PC-3 (cell line): ENCODE results near the gene ELL2. TPM values are rescaled to one million over a fixed set of nuclear protein-coding genes. Genes with fewer than 3 reads are reported as not detected.

Source experiments
- ATAC-seq: fragments of 200-7000 bp; cut with Tn5 transposase; 2 replicates; pipeline ENCODE4 v1.9.1; 2020; ENCODE audit warnings: mild to moderate bottlenecking, moderate library complexity
- BruUV-seq: library from RNA; stranded (reverse); fragments of 400-500 nt; replicated peaks from 2 replicates; lab custom pipeline; 2021; lab: Mats Ljungman, UMichigan
- CTCF ChIA-PET: fragments of 300-600 bp; sonication (Branson Sonifier 250); formaldehyde crosslinking; loops from one replicate; lab custom pipeline; 2022; ENCODE audit warnings: antibody characterized with exemption; lab: Charles Lee
- POLR2A ChIA-PET: fragments of 300-600 bp; sonication (Branson Sonifier 250); formaldehyde crosslinking; loops from one replicate; lab custom pipeline; 2022; ENCODE audit warnings: antibody characterized with exemption; ENCODE audit not compliant: unreplicated experiment; lab: Charles Lee
- DNase-seq: peaks from one replicate; pipeline ENCODE4 v3.0.0-alpha.2; 2015
- H2AFZ ChIP-seq: fragments of 300-600 bp; sonication (generic); 2 replicates; pipeline ENCODE4 v1.6.0; 2016; ENCODE audit warnings: antibody characterized with exemption, low read length
- H3F3A ChIP-seq: fragments of 300-600 bp; sonication (generic); one replicate; pipeline ENCODE4 v1.6.0; 2017; ENCODE audit warnings: antibody characterized with exemption, low read length, control low read depth, mild to moderate bottlenecking; ENCODE audit not compliant: unreplicated experiment
- H3K27ac ChIP-seq: fragments of 300-600 bp; sonication (generic); 2 replicates; pipeline ENCODE4 v1.5.1; 2016; ENCODE audit warnings: mild to moderate bottlenecking, low read length
- H3K27me3 ChIP-seq: fragments of 300-600 bp; sonication (generic); 2 replicates; pipeline ENCODE4 v1.6.1; 2016; ENCODE audit warnings: low read length, mixed read lengths
- H3K36me3 ChIP-seq: fragments of 300-600 bp; sonication (generic); 2 replicates; pipeline ENCODE4 v1.6.1; 2016; ENCODE audit warnings: low read depth, mixed run types, low read length, mixed read lengths
- H3K4me1 ChIP-seq: fragments of 300-600 bp; sonication (generic); 2 replicates; pipeline ENCODE4 v1.5.1; 2016; ENCODE audit warnings: low read length; ENCODE audit not compliant: insufficient read depth
- H3K4me2 ChIP-seq: fragments of 300-600 bp; sonication (generic); 2 replicates; pipeline ENCODE4 v1.6.0; 2016; ENCODE audit warnings: low read length
- H3K4me3 ChIP-seq: fragments of 300-600 bp; sonication (generic); 2 replicates; pipeline ENCODE4 v1.5.1; 2016; ENCODE audit warnings: mild to moderate bottlenecking, low read length, mixed read lengths
- H3K79me2 ChIP-seq: fragments of 300-600 bp; sonication (generic); 2 replicates; pipeline ENCODE4 v1.6.1; 2017; ENCODE audit warnings: low read length, mixed read lengths
- H3K9ac ChIP-seq: fragments of 300-600 bp; sonication (generic); 2 replicates; pipeline ENCODE4 v1.6.0; 2016; ENCODE audit warnings: mild to moderate bottlenecking, low read length
- H3K9me2 ChIP-seq: fragments of 300-600 bp; sonication (generic); replicated peaks from 2 replicates; pipeline ENCODE4 v1.6.1; 2016; ENCODE audit warnings: mixed run types, low read length, mixed read lengths
- H3K9me3 ChIP-seq: fragments of 300-600 bp; sonication (generic); 2 replicates; pipeline ENCODE4 v1.6.1; 2016; ENCODE audit warnings: low read length, mixed read lengths
- H4K20me1 ChIP-seq: fragments of 300-600 bp; sonication (generic); 2 replicates; pipeline ENCODE4 v1.6.1; 2016; ENCODE audit warnings: low read length, mixed read lengths
- EZH2 ChIP-seq: fragments of 300-600 bp; sonication (generic); IDR thresholded peaks from one replicate; pipeline ENCODE4 v1.6.1; 2017; ENCODE audit warnings: antibody characterized with exemption, mild to moderate bottlenecking, low read length; ENCODE audit not compliant: unreplicated experiment
- EZH2phosphoT487 ChIP-seq: fragments of 300-600 bp; sonication (generic); IDR thresholded peaks from 2 replicates; pipeline ENCODE4 v1.6.1; 2018; ENCODE audit warnings: mild to moderate bottlenecking, antibody characterized with exemption, low read length, borderline replicate concordance
- intact Hi-C: fragments of 100-400 bp; cut with micrococcal nuclease; formaldehyde crosslinking; loops from 2 replicates; pipeline ENCODE4 v1.9.0; 2023
- total RNA-seq: library from RNA; depleted of rRNA; stranded (reverse); fragments of >200 nt; gene quantifications from 2 replicates; pipeline ENCODE4 v1.2.3, GENCODE V29; 2014
- TF ChIP-seq, protein P1 (sequence below): fragments of 300-600 bp; sonication (generic); conservative IDR thresholded peaks from 2 replicates; pipeline ENCODE4 v1.5.1; 2017; ENCODE audit warnings: antibody characterized with exemption, low read depth, mild to moderate bottlenecking, low read length

ELL2 gene
- total RNA-seq, 1 experiment from 2014 or later = 72.2 TPM

DNA sequence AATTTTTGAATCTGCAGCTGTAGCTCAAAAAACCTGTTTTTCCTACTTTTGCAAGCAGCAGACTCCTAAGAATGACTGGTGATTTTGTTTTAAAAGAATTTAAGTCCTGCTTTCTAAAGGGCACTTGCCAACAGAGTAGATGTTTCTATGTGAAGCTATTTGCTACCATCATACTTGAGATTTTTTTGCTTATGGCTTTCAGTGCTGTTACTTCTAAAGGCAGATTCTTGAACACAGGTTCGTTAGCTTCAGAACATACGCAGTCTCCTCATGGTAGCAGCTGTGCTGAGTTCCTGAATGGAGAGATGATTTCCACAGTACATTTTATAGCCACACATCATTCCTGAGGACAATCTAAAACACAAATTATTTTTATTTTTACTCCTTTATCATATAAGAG, 24.4 kb upstream of the ELL2 start:
- TF ChIP-seq, protein P1, sequence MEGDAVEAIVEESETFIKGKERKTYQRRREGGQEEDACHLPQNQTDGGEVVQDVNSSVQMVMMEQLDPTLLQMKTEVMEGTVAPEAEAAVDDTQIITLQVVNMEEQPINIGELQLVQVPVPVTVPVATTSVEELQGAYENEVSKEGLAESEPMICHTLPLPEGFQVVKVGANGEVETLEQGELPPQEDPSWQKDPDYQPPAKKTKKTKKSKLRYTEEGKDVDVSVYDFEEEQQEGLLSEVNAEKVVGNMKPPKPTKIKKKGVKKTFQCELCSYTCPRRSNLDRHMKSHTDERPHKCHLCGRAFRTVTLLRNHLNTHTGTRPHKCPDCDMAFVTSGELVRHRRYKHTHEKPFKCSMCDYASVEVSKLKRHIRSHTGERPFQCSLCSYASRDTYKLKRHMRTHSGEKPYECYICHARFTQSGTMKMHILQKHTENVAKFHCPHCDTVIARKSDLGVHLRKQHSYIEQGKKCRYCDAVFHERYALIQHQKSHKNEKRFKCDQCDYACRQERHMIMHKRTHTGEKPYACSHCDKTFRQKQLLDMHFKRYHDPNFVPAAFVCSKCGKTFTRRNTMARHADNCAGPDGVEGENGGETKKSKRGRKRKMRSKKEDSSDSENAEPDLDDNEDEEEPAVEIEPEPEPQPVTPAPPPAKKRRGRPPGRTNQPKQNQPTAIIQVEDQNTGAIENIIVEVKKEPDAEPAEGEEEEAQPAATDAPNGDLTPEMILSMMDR = no peak
- no peak for TF ChIP-seq EZH2phosphoT487
- no peak for TF ChIP-seq EZH2
- H3K9me3 ChIP-seq = no peaks in the 10 kb centered on the region
- H3K36me3 ChIP-seq = no peaks in the 10 kb centered on the region
- H2AFZ ChIP-seq = no peak overlapping the region
- intact Hi-C loops = no loop called here
- H3K4me3 ChIP-seq = no peak overlapping the region
- no peaks in the 10 kb centered on the region for H3K79me2 ChIP-seq
- no peaks in the 10 kb centered on the region for H3F3A ChIP-seq
- ChIA-PET POLR2A (no interaction called here), CTCF (no interaction called here)
- DNase-seq (no peak), ATAC-seq (no peak)
- H3K4me1 ChIP-seq = peaks cover 6% of the 10 kb centered on the region; the same call in 1 of the 2 replicates
- H3K27me3 ChIP-seq = no peaks in the 10 kb centered on the region
- no peaks in the 10 kb centered on the region for H4K20me1 ChIP-seq
- H3K4me2 ChIP-seq = no peak overlapping the region
- no peak overlapping the region for H3K9ac ChIP-seq
- H3K9me2 ChIP-seq = no peaks in the 10 kb centered on the region
- no TSS peak for BruUV-seq
- no peak overlapping the region for H3K27ac ChIP-seq

DNA sequence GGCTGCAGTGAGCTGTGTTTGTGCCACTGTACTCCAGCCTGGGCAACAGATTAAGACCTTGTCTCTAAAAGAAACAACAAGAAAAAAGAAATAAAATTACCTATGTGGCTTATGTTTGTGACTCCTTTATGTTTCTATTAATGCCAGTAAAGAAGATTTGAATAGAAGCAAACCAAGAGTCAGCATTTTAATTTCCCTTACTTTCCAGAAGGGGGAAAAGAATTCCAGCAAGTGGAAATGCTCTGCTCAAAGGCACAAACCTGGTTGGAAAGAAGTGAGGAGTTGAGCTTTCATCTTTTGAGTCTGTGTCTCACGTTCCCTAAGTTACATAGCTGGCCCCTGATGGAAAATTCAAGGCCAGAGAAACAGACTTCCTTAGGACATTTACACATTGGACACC, 23.6 kb upstream of the ELL2 start:
- H3K9ac ChIP-seq = no peak overlapping the region
- peaks cover 6% of the 10 kb centered on the region; the same call in 1 of the 2 replicates for H3K4me1 ChIP-seq
- no peaks in the 10 kb centered on the region for H3K9me2 ChIP-seq
- TF ChIP-seq, protein P1 = no peak
- no peak for TF ChIP-seq EZH2phosphoT487
- TF ChIP-seq EZH2 = no peak
- H3K27me3 ChIP-seq = no peaks in the 10 kb centered on the region
- ChIA-PET CTCF (no interaction called here), POLR2A (no interaction called here)
- H3K27ac ChIP-seq = no peak overlapping the region
- intact Hi-C loops = no loop called here
- no peaks in the 10 kb centered on the region for H4K20me1 ChIP-seq
- no peak overlapping the region for H3K4me3 ChIP-seq
- H3F3A ChIP-seq = no peaks in the 10 kb centered on the region
- no peaks in the 10 kb centered on the region for H3K79me2 ChIP-seq
- no peak for ATAC-seq
- no TSS peak for BruUV-seq
- no peak overlapping the region for H3K4me2 ChIP-seq
- no peaks in the 10 kb centered on the region for H3K36me3 ChIP-seq
- DNase-seq = no peak
- H2AFZ ChIP-seq = no peak overlapping the region
- no peaks in the 10 kb centered on the region for H3K9me3 ChIP-seq

DNA sequence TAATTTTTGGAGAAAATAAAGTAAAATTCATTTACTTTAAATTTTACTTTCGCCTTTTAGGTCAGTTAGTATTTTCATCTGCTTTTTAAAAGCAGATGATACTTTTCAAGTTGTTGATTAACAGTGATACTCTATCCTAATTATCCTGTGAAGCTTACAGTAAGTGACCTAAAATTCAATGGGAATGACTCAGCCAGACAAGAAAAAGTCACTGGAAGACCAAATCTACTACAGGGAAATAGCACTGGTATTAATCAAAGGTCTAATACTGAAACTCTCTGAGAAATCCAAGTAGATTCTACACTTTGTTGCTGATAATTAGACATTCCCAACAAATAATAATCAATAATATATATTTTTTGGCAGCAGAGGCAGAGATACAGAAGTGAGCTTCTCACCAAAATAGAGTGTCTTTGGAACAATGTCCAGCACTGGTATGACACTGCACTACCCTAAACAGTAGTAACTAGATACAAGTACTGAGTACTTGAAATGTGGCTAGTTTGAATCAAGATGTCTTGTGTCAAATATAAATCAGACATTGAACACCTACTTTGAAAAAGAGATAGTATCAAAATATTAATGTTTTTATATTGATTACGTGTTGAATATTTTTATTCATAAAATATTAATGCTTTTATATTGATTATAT, 22.8 kb upstream of the ELL2 start:
- ATAC-seq (no peak), DNase-seq (no peak)
- TF ChIP-seq EZH2phosphoT487 (no peak), EZH2 (no peak)
- TF ChIP-seq, protein P1 = no peak
- Histone ChIP-seq H3K4me3 (no peak overlapping the region), H3K9me3 (no peaks in the 10 kb centered on the region), H3K27me3 (no peaks in the 10 kb centered on the region), H3K9me2 (no peaks in the 10 kb centered on the region), H3K36me3 (no peaks in the 10 kb centered on the region), H4K20me1 (no peaks in the 10 kb centered on the region), H3K27ac (no peak overlapping the region), H3K9ac (no peak overlapping the region), H3K4me2 (no peak overlapping the region), H3K4me1 (peaks cover 6% of the 10 kb centered on the region; the same call in 1 of the 2 replicates), H3K79me2 (no peaks in the 10 kb centered on the region), H2AFZ (no peak overlapping the region), H3F3A (no peaks in the 10 kb centered on the region)
- BruUV-seq = no TSS peak
- POLR2A ChIA-PET = interaction anchor here (0.6 kb wide), 1 partner anchor 243 kb away, joined by 3 read pairs; no protein-coding TSS in a partner anchor
- intact Hi-C loops = no loop called here
- CTCF ChIA-PET = no interaction called here
